ENCODE measurements around the gene DNAI1. TPM values are rescaled to one million over a fixed set of nuclear protein-coding genes. Genes with fewer than 3 reads are reported as not detected.
A peak's percentile ranks its signal among the peaks of the same experiment; 100 is the strongest.

Gene DNAI1
- total and polyA plus RNA-seq, 2 of the 13 experiments (the other 11 are each of a cell fraction or from before 2014, with no cell fraction given): not detected

- TF ChIP-seq TBL1XR1 (IDR thresholded peaks at IDR 0.05; ENCODE audit: borderline replicate concordance, low read length, partially characterized antibody) (peak; percentile 78), NCOA2 (CRISPR knock-in tag; IDR thresholded peaks at IDR 0.05) (peak; percentile 68), UBTF (CRISPR knock-in tag; IDR thresholded peaks at IDR 0.05) (peak; percentile 66), ZNF775 (CRISPR knock-in tag; IDR thresholded peaks at IDR 0.05; ENCODE audit: borderline replicate concordance) (no peak), PRMT3 (CRISPR knock-in tag; IDR thresholded peaks at IDR 0.05; ENCODE audit: borderline replicate concordance, low read depth) (no peak), ZNF770 (CRISPR knock-in tag; IDR thresholded peaks at IDR 0.05) (0 out of 2 replicates have a peak, but pooled peaks have one; percentile 18), ZNF549 (CRISPR knock-in tag; IDR thresholded peaks at IDR 0.05) (no peak), MED1 (CRISPR knock-in tag; IDR thresholded peaks at IDR 0.05) (no peak), ZBTB4 (CRISPR knock-in tag; IDR thresholded peaks at IDR 0.05; ENCODE audit: borderline replicate concordance) (no peak), BRF2 (CRISPR knock-in tag; IDR thresholded peaks at IDR 0.05) (0 out of 2 replicates have a peak, but pooled peaks have one; percentile 46), ZNF691 (CRISPR knock-in tag; IDR thresholded peaks at IDR 0.05; ENCODE audit: borderline replicate concordance, low read depth) (no peak), HMG20B (CRISPR knock-in tag; conservative IDR thresholded peaks at IDR 0.05) (peak; percentile 99), ZNF652 (CRISPR knock-in tag; IDR thresholded peaks at IDR 0.05; ENCODE audit: borderline replicate concordance, low read depth) (no peak), EP300 (IDR thresholded peaks at IDR 0.05; ENCODE audit: low read depth in 2 of 2, low read length in 2 of 2) (peak in 1 of 2 experiments; percentile 66; a peak in 1 of 4 replicates), EP300 (CRISPR knock-in tag; IDR thresholded peaks at IDR 0.05; ENCODE audit: borderline replicate concordance) (no peak), RFX5 (IDR thresholded peaks at IDR 0.05; ENCODE audit: low read depth, low read length) (no peak), PHF21A (CRISPR knock-in tag; IDR thresholded peaks at IDR 0.05) (peak; percentile 90)
These were observed 53.8 kb downstream of the DNAI1 start (continued) for GRCh38 chr9:34512131-34513078.

Measured in HepG2 (cell line).